Esophagus (tissue), 2 donors: ENCODE measurements around the gene TTC39C. TPM values are rescaled to one million over a fixed set of nuclear protein-coding genes. Genes with fewer than 3 reads are reported as not detected.

ENCODE experiments used
- H3K27ac ChIP-seq, 2 donors: one replicate each; pipeline ENCODE4 v1.5.1; 2013; ENCODE audit warnings: low read depth in 2 of 2, mild to moderate bottlenecking in 2 of 2, inconsistent platforms in 1 of 2, low read length in 1 of 2, moderate library complexity in 1 of 2
- H3K27me3 ChIP-seq, 2 donors: one replicate each; pipeline ENCODE4 v1.6.1; 2013; ENCODE audit warnings: low read length in 2 of 2, control low read depth in 1 of 2, mild to moderate bottlenecking in 1 of 2; ENCODE audit not compliant: insufficient read depth in 2 of 2, control insufficient read depth in 1 of 2
- H3K36me3 ChIP-seq, 2 donors: one replicate each; pipeline ENCODE4 v1.6.1; 2013; ENCODE audit warnings: low read length in 1 of 2; ENCODE audit not compliant: control insufficient read depth in 2 of 2, insufficient read depth in 2 of 2
- H3K4me1 ChIP-seq, 2 donors: one replicate each; pipeline ENCODE4 v1.6.1; 2013; ENCODE audit warnings: low read length in 1 of 2; ENCODE audit not compliant: control insufficient read depth in 2 of 2, insufficient read depth in 2 of 2
- H3K4me3 ChIP-seq, 2 donors: one replicate each; pipeline ENCODE4 v1.5.1; 2013; ENCODE audit warnings: low read length in 2 of 2, mild to moderate bottlenecking in 2 of 2, low read depth in 1 of 2, moderate library complexity in 1 of 2
- H3K9me3 ChIP-seq, 2 donors: one replicate each; pipeline ENCODE4 v1.6.1; 2013; ENCODE audit warnings: mild to moderate bottlenecking in 2 of 2, low read depth in 1 of 2, low read length in 1 of 2, moderate library complexity in 1 of 2; ENCODE audit not compliant: control insufficient read depth in 2 of 2, insufficient read depth in 1 of 2
- WGBS, 2 donors: extraction: QIAGEN DNeasy Blood & Tissue Kit; methylation state at CpG; one replicate each; pipeline ENCODE4 v1.1.7; 2013; 5-methylcytosine and 5-hydroxymethylcytosine counted together
- polyA plus RNA-seq, 2 donors: library from polyadenylated mRNA; stranded (reverse); fragments of 200-250 nt; gene quantifications; one replicate each; pipeline ENCODE4 v1.2.3, GENCODE V29; 2013
- donor health status: healthy with polysubstance abuse.
- donor health status: Bipolar disorder and iron deficiency.

The TTC39C gene
- 10 to 100 TPM in 1 of 2 donors, 1 to 10 TPM in 1; 8.5 to 11.2 TPM for polyA plus RNA-seq

GRCh38 chr18:24014062-24014985 is at the start of gene TTC39C:
TSS of gene TTC39C (plus strand) at chr18:24014754. CDS start at chr18:24014872, 118 bp downstream.
- H3K36me3 ChIP-seq: no peaks in the 10 kb centered on the region
- 1% methylated on average over 98 to 118 of the region's 118 CpGs for WGBS, 2 donors
- H3K27me3 ChIP-seq: no peaks in the 10 kb centered on the region
- peak within 1 kb of the TSS; percentile 68 to 86 for H3K4me3 ChIP-seq
- no peaks in the 10 kb centered on the region for H3K9me3 ChIP-seq
- H3K27ac ChIP-seq: peak within 1 kb of the TSS; percentile 85 to 89
- peaks cover 0 to 4% of the 10 kb centered on the region in 2 donors for H3K4me1 ChIP-seq

- Histone ChIP-seq H3K27ac (no peak overlapping the region), H3K4me3 (no peak overlapping the region), H3K36me3 (no peaks in the 10 kb centered on the region), H3K9me3 (no peaks in the 10 kb centered on the region), H3K4me1 (peaks cover 0 to 12% of the 10 kb centered on the region in 2 donors), H3K27me3 (no peaks in the 10 kb centered on the region)
- WGBS, 2 donors: 77 to 92% methylated on average over 8 of the region's 8 CpGs
These were observed 47.6 kb upstream of the TTC39C start for GRCh38 chr18:23966909-23967308.

DNA sequence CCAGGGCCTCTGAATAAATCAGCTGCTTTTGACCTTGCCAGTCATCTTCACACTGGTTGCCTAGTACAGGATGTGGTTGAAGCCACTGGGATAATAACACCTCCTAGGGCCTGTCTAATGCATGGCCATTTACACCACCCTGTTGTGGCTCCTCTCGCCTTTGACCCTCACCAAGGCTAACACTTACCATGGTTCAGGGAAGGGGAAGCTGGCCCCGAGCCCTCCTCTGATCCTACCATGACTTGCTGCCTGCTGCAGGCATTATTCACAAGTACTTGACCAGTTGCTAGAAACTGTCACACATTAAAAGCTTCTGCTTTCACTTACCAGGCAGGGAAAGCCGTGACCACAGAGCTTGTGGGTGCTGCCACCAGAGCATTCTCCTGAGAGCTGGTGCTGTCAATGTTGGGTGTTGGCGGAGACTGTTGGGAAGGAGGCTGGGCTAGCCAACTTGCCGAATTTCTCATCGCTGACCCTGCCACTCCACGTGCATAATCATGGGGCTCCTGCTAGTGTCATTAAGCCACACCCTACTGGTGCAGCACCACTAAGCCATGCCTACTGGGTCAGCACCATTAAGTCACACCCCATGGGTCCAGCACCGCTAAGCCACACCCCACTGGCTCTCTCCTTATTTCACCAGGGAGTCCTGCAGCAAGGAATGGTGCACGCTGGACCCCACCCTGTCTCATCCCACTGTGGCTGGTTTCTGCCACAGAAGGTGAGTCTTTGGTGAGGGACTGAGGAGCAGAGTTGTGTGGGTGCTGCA is 47.0 kb upstream of the TTC39C start:
- H3K4me1 ChIP-seq: peaks cover 0 to 12% of the 10 kb centered on the region in 2 donors
- no peak overlapping the region for H3K27ac ChIP-seq
- no peaks in the 10 kb centered on the region for H3K27me3 ChIP-seq
- no peaks in the 10 kb centered on the region for H3K9me3 ChIP-seq
- H3K4me3 ChIP-seq: no peak overlapping the region
- H3K36me3 ChIP-seq: no peaks in the 10 kb centered on the region
- 78 to 83% methylated on average over 9 of the region's 9 CpGs for WGBS, 2 donors

DNA sequence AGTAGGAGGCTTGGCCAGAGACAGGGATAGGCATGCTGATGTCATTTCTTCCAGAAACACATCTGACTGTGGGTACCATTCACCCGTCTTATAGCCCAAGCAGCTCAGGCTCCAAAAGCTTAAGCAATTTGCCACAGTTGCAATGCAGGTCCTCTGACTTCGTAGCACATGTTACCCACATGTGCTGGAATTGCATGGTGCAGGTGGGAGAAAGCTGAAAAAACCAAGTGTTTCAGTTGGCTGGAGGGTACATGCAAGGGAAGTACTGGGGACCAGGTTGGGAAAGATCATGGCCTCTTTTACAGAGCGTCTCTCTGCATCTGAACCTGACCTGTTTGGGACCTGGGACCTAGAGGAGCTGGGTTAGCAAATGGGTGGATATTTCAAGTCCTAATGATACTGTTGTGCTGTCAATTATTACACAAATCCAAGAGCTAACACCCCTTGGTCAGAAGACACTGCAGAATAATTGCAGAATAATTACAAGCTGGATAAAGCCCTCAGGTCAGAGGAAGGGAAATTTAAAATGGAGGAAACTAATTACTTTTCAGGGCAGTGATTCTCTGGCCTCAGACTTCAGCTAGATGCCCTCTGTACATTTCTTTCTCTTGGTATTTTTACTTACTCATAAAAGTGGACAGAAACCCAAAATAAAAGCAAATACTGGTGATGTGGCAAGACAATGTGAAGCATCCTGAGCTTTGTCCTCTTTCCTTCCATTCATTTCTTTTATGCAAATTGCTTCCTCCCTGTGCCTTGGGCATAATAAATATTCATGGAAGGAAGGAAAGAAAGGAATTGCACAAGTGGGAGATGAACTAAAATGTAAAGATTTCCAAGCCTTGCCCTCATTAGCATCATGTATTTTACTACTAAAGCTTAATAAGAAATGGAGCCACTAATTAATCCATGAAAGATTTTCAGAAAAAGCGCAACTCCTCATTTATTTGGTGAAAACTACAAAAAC is 45.6 kb upstream of the TTC39C start:
- Histone ChIP-seq H3K9me3 (no peaks in the 10 kb centered on the region), H3K27me3 (no peaks in the 10 kb centered on the region), H3K4me3 (no peak overlapping the region), H3K4me1 (peaks cover 0 to 12% of the 10 kb centered on the region in 2 donors), H3K27ac (no peak overlapping the region), H3K36me3 (no peaks in the 10 kb centered on the region)
- WGBS, 2 donors: 96 to 98% methylated on average over 4 of the region's 4 CpGs

DNA sequence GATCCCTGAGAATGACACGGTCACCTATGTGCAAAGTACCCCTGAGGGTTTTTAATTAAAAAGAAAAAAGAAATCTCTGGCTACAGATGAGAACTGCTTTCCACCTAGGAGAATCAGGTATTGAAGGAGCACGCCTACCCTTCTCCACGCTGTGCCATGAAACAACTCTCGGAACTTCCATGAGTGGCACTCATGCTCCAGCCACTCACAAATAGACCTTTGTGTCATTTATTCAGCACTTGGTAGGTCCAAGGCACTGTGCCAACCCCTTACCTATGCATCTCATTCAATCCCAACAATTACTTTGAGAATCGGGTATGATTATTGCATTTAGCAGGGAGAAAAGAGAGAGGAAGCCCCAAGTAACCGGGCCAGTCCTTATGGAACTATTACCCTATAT is 44.9 kb upstream of the TTC39C start:
- 94 to 99% methylated on average over 6 of the region's 6 CpGs for WGBS, 2 donors
- H3K4me3 ChIP-seq: no peak overlapping the region
- no peaks in the 10 kb centered on the region for H3K27me3 ChIP-seq
- H3K36me3 ChIP-seq: no peaks in the 10 kb centered on the region
- no peak overlapping the region for H3K27ac ChIP-seq
- H3K4me1 ChIP-seq: peaks cover 0 to 7% of the 10 kb centered on the region in 2 donors
- no peaks in the 10 kb centered on the region for H3K9me3 ChIP-seq

DNA sequence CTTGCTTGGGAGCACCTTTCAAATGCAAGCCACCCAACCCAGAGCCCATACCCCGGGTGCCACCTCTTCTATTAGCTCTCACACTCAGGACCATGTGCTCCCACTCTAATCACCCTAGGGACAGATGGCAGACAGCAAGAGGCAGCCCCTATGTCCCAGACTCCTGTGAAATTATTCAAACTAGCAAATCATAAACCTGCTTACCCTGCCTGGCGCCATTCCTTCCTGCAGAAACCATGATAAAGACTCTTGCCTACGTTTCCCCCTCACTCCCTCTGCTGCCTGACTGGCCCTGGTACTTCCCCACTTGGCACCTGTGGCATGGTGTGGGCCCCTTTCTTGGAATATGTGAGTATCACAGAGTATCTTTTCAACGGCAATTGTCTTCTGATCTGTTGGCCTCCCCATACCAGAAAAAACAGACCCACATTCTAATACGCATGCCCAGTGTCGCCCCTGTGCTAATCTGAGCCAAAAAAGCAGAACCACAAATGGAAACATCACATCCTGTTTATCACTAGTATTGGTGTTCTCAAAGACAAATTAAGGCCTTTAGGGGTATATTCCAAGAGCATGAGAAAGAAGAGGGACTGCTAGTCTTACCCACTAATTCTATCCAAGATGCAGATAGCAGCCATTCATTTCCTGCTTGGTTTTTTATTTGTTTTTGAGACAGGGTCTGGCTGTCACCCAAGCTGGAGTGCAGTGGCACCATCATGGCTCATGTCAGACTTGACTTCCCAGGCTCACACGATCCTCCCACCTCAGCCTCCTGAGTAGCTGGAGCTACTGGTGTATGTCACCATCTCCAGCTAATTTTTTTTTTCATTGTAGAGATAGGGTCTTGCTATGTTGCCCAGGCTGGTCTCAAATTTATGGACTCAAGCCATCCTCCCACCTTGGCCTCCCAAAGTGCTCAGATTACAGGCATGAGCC is 44.1 kb upstream of the TTC39C start:
- no peaks in the 10 kb centered on the region for H3K9me3 ChIP-seq
- no peak overlapping the region for H3K27ac ChIP-seq
- WGBS, 2 donors: 74 to 81% methylated on average over 7 of the region's 7 CpGs
- H3K36me3 ChIP-seq: no peaks in the 10 kb centered on the region
- H3K4me3 ChIP-seq: no peak overlapping the region
- H3K27me3 ChIP-seq: no peaks in the 10 kb centered on the region
- H3K4me1 ChIP-seq: peaks cover 0 to 7% of the 10 kb centered on the region in 2 donors

DNA sequence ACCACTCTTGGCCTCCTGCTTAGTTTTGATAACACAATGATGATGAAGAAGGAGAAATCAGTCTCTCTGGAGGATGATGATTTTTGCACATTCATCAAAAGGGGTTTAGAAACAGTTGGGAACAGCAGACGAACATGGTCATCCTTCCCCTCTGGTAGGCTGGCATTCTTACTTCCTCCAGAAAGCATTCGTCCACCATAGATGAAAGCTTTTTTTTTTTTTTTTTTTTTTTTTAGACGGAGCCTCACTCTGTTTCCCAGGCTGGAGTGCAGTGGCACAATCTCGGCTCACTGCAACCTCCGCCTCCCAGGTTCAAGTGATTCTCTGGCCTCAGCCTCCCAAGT is 43.5 kb upstream of the TTC39C start:
- H3K27ac ChIP-seq: no peak overlapping the region

DNA sequence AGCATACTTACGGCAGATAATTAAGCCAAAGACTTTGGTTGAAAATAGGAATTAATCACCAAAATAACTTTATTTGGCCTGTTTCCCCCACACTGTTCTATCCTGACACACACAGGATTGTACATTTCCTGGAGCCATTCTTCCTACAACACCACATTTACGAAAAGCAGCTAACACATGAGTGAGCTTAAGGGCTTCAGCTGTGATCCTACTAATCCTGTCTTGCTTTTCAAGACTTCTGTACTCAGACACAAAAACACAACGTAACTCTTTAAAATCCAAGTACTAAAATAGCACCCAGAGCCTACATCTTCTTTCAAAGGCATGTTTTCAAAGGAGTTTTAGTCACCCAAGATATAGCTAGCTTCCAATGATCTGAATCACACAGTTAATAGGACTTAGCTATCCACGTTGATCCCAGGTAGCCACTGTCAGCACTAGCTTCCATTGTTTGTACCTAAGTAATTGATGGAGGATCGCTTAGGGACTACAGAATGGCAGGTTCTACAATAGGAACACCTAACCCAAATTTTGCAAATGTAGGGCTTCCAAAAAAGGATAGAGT is 42.8 kb upstream of the TTC39C start:
- H3K9me3 ChIP-seq: no peaks in the 10 kb centered on the region
- H3K27ac ChIP-seq: no peak overlapping the region
- no peak overlapping the region for H3K4me3 ChIP-seq
- WGBS, 2 donors: 67 to 71% methylated on average over 5 of the region's 5 CpGs
- no peaks in the 10 kb centered on the region for H3K27me3 ChIP-seq
- peaks cover 0 to 4% of the 10 kb centered on the region in 2 donors for H3K4me1 ChIP-seq
- no peaks in the 10 kb centered on the region for H3K36me3 ChIP-seq

More for the DNA sequence above, 43.5 kb upstream of the TTC39C start:
- H3K27me3 ChIP-seq: no peaks in the 10 kb centered on the region
- H3K4me1 ChIP-seq: peaks cover 0 to 4% of the 10 kb centered on the region in 2 donors
- WGBS, 2 donors: 89 to 92% methylated on average over 5 of the region's 5 CpGs
- no peaks in the 10 kb centered on the region for H3K36me3 ChIP-seq
- no peaks in the 10 kb centered on the region for H3K9me3 ChIP-seq
- no peak overlapping the region for H3K4me3 ChIP-seq
